Lung (tissue), 12 donors: ENCODE data around the gene MTARC1. TPM values are rescaled to one million over a fixed set of nuclear protein-coding genes. Genes with fewer than 3 reads are reported as not detected.

ENCODE experiments used
- ATAC-seq: fragments of 200-7000 bp; cut with Tn5 transposase; one replicate; pipeline ENCODE4 v1.9.1; 2020; ENCODE audit warnings: moderate number of reproducible peaks; ENCODE audit not compliant: insufficient read depth, low FRiP score
- DNase-seq, 3 donors: peaks; one replicate each; pipeline ENCODE4 v3.0.0-alpha.2; 2013 to 2017
- H3K27ac ChIP-seq, 2 donors: one replicate each; pipeline ENCODE4 v1.5.1; 2013; ENCODE audit warnings: mild to moderate bottlenecking in 2 of 2, moderate library complexity in 2 of 2, control low read depth in 1 of 2, inconsistent platforms in 1 of 2, low read depth in 1 of 2, low read length in 1 of 2
- H3K27me3 ChIP-seq, 3 donors: one replicate each; pipeline ENCODE4 v1.5.1; 2013; ENCODE audit warnings: low read length in 2 of 3; ENCODE audit not compliant: control insufficient read depth in 3 of 3, insufficient read depth in 3 of 3
- H3K36me3 ChIP-seq, 4 donors: one replicate each; pipeline ENCODE4 v1.5.1; 2013; ENCODE audit warnings: low read length in 4 of 4, mild to moderate bottlenecking in 1 of 4, moderate library complexity in 1 of 4; ENCODE audit not compliant: control insufficient read depth in 4 of 4, insufficient read depth in 4 of 4
- H3K4me1 ChIP-seq, 5 donors: one replicate each; pipeline ENCODE4 v1.5.1; 2013; ENCODE audit warnings: low read length in 5 of 5, mild to moderate bottlenecking in 2 of 5, moderate library complexity in 1 of 5; ENCODE audit not compliant: control insufficient read depth in 5 of 5, insufficient read depth in 5 of 5
- H3K4me3 ChIP-seq: one replicate; pipeline ENCODE4 v1.5.1; 2013; ENCODE audit warnings: mild to moderate bottlenecking, control low read depth, moderate library complexity
- H3K9ac ChIP-seq, 2 donors: one replicate each; pipeline ENCODE4 v1.5.1; 2013; ENCODE audit warnings: low read length in 2 of 2, control low read depth in 1 of 2; ENCODE audit not compliant: insufficient read depth in 1 of 2
- H3K9me3 ChIP-seq, 4 donors: one replicate each; pipeline ENCODE4 v1.5.1; 2013; ENCODE audit warnings: low read length in 3 of 4, mild to moderate bottlenecking in 1 of 4, moderate library complexity in 1 of 4; ENCODE audit not compliant: control insufficient read depth in 4 of 4, insufficient read depth in 3 of 4
- CTCF ChIP-seq: IDR thresholded peaks from 2 replicates; pipeline ENCODE4 v1.5.1; 2012; ENCODE audit warnings: mild to moderate bottlenecking; ENCODE audit errors: control extremely low read depth, extremely low read depth
- WGBS, 2 donors: extraction: QIAGEN DNeasy Blood & Tissue Kit; methylation state at CpG; one replicate each; pipeline ENCODE4 v1.1.7; 2013; 5-methylcytosine and 5-hydroxymethylcytosine counted together
- polyA plus RNA-seq, 2 donors: library from polyadenylated mRNA; stranded (reverse); fragments of 200-250 nt; gene quantifications; one replicate each; pipeline ENCODE4 v1.2.1, GENCODE V29; 2013
- total RNA-seq, 2 donors: library from RNA; depleted of rRNA in 1 of 2; stranded (reverse); fragments of >200 nt in 1 of 2; gene quantifications; one replicate each; pipeline ENCODE4 v1.2.1, GENCODE V29; 2014 to 2021
- donor health status: control.
- donor health status: control.
- donor health status: Bipolar disorder and iron deficiency.
- donor health status: healthy.
- donor health status: DM: yes; HTN: yes; CAD: no.

Gene MTARC1
- total and polyA plus RNA-seq, 4 donors: 10.1 to 22.3 (median 15.7) TPM

- H3K4me1 ChIP-seq: peaks cover 0 to 40% (median 8%) of the 10 kb centered on the region in 5 donors
- WGBS, 2 donors: 42 to 62% methylated on average over 6 of the region's 6 CpGs
- no peak overlapping the region for H3K9ac ChIP-seq
- ATAC-seq (no peak), DNase-seq (no peak)
- TF ChIP-seq CTCF: no peak
- no peaks in the 10 kb centered on the region for H3K36me3 ChIP-seq
- no peaks in the 10 kb centered on the region for H3K27me3 ChIP-seq
- no peaks in the 10 kb centered on the region for H3K9me3 ChIP-seq
- no peak overlapping the region for H3K4me3 ChIP-seq
- H3K27ac ChIP-seq: no peak overlapping the region
Observed at GRCh38 chr1:220825819-220826551, 39.3 kb downstream of the MTARC1 start.

GRCh38 chr1:220826729-220827128, 40.0 kb downstream of the MTARC1 start:
- ATAC-seq: no peak
- Histone ChIP-seq H3K36me3 (no peaks in the 10 kb centered on the region), H3K9me3 (peaks cover 0 to 3% (median 0%) of the 10 kb centered on the region in 4 donors), H3K9ac (no peak overlapping the region), H3K27me3 (no peaks in the 10 kb centered on the region), H3K27ac (no peak overlapping the region), H3K4me1 (peaks cover 0 to 40% (median 8%) of the 10 kb centered on the region in 5 donors), H3K4me3 (no peak overlapping the region)
- TF ChIP-seq CTCF: no peak
- no peak for DNase-seq
- WGBS, 2 donors: 91 to 98% methylated on average over 5 of the region's 5 CpGs

- no peaks in the 10 kb centered on the region for H3K27me3 ChIP-seq
- peaks cover 0 to 3% (median 0%) of the 10 kb centered on the region in 4 donors for H3K9me3 ChIP-seq
- peak overlapping the region in 1 of 2 donors; percentile 7 for H3K27ac ChIP-seq
- H3K4me3 ChIP-seq: no peak overlapping the region
- DNase-seq: peak in 2 of 3 donors; percentile 50 to 66
- 54 to 67% methylated on average over 4 of the region's 4 CpGs for WGBS, 2 donors
- peaks cover 0 to 2% (median 0%) of the 10 kb centered on the region in 4 donors for H3K36me3 ChIP-seq
- no peak overlapping the region for H3K9ac ChIP-seq
- no peak for ATAC-seq
- no peak for TF ChIP-seq CTCF
- peaks cover 0 to 40% (median 8%) of the 10 kb centered on the region in 5 donors for H3K4me1 ChIP-seq
Observed at GRCh38 chr1:220827445-220828178, 40.9 kb downstream of the MTARC1 start.
